OCI-LY7 (cell line): ENCODE measurements around the gene SRC. TPM values are rescaled to one million over a fixed set of nuclear protein-coding genes. Genes with fewer than 3 reads are reported as not detected.

Source experiments
- BruUV-seq: library from RNA; stranded (reverse); fragments of 400-500 nt; replicated peaks from 2 replicates; lab custom pipeline; 2021; lab: Mats Ljungman, UMichigan
- CTCF ChIA-PET: fragments of 300-600 bp; sonication (Branson Sonifier 250); formaldehyde crosslinking; loops from one replicate; lab custom pipeline; 2022; ENCODE audit warnings: antibody characterized with exemption; ENCODE audit not compliant: unreplicated experiment; lab: Charles Lee
- POLR2A ChIA-PET: fragments of 300-600 bp; sonication (Branson Sonifier 250); formaldehyde crosslinking; loops from one replicate; lab custom pipeline; 2022; ENCODE audit warnings: antibody characterized with exemption; lab: Charles Lee
- DNase-seq: peaks from one replicate; pipeline ENCODE4 v3.0.0-alpha.2; 2015; ENCODE audit warnings: low spot score
- H2AFZ ChIP-seq: fragments of 200-600 bp; sonication (generic), shearing (Covaris generic); 2 replicates; pipeline ENCODE4 v1.6.1; 2014; ENCODE audit warnings: mild to moderate bottlenecking, antibody characterized with exemption, low read length, moderate library complexity
- H3K27ac ChIP-seq: fragments of 200-600 bp; sonication (generic); 2 replicates; pipeline ENCODE4 v1.5.1; 2014; ENCODE audit warnings: mixed run types, low read depth, mild to moderate bottlenecking, moderate library complexity, low read length, inconsistent platforms; ENCODE audit not compliant: poor library complexity, severe bottlenecking
- H3K36me3 ChIP-seq: fragments of 200-600 bp; sonication (generic); 2 replicates; pipeline ENCODE4 v1.6.1; 2014; ENCODE audit warnings: mild to moderate bottlenecking, antibody characterized with exemption, low read length, moderate library complexity, mixed read lengths; ENCODE audit not compliant: insufficient read depth
- H3K4me1 ChIP-seq: fragments of 200-600 bp; sonication (generic); 2 replicates; pipeline ENCODE4 v1.5.1; 2014; ENCODE audit warnings: mild to moderate bottlenecking, low read length; ENCODE audit not compliant: insufficient read depth, poor library complexity, severe bottlenecking
- H3K4me2 ChIP-seq: fragments of 200-600 bp; sonication (generic); 2 replicates; pipeline ENCODE4 v1.6.1; 2014; ENCODE audit warnings: mild to moderate bottlenecking, low read length
- H3K4me3 ChIP-seq: fragments of 200-600 bp; sonication (generic); 2 replicates; pipeline ENCODE4 v1.5.1; 2014; ENCODE audit warnings: mild to moderate bottlenecking, low read depth, low read length; ENCODE audit not compliant: poor library complexity, severe bottlenecking
- H3K79me2 ChIP-seq: fragments of 200-600 bp; sonication (generic); 2 replicates; pipeline ENCODE4 v1.6.1; 2016; ENCODE audit warnings: low read depth, mild to moderate bottlenecking, low read length, moderate library complexity, mixed read lengths; ENCODE audit not compliant: insufficient read depth
- H3K9me2 ChIP-seq: fragments of 200-600 bp; sonication (generic); 2 replicates; pipeline ENCODE4 v1.6.1; 2016; ENCODE audit warnings: mild to moderate bottlenecking, low read length, mixed read lengths; ENCODE audit not compliant: insufficient read depth
- H3K9me3 ChIP-seq: fragments of 200-600 bp; sonication (generic); 2 replicates; pipeline ENCODE4 v1.6.1; 2014; ENCODE audit warnings: mild to moderate bottlenecking, mixed run types, low read length, mixed read lengths
- H4K20me1 ChIP-seq: fragments of 200-600 bp; sonication (generic); 2 replicates; pipeline ENCODE4 v1.6.1; 2014; ENCODE audit warnings: mild to moderate bottlenecking, antibody characterized with exemption, low read length, moderate library complexity, mixed read lengths; ENCODE audit not compliant: insufficient read depth
- EZH2phosphoT487 ChIP-seq: fragments of 200-600 bp; sonication (generic); IDR thresholded peaks from 2 replicates; pipeline ENCODE4 v1.6.1; 2018; ENCODE audit warnings: low read depth, borderline replicate concordance, mild to moderate bottlenecking, mixed run types, antibody characterized with exemption, low read length, moderate library complexity, mixed read lengths
- intact Hi-C: fragments of 100-400 bp; cut with micrococcal nuclease; formaldehyde crosslinking; loops from one replicate; pipeline ENCODE4 v1.10.0; 2022; ENCODE audit not compliant: unreplicated experiment
- total RNA-seq, 2 experiments: library from RNA; depleted of rRNA in 1 of 2; stranded (reverse); fragments of >200 nt in 1 of 2; shearing (Covaris generic) in 1 of 2; gene quantifications; 2 replicates each; pipeline ENCODE4 v1.2.3, GENCODE V29; 2014 to 2022
- TF ChIP-seq, protein P1 (sequence below): fragments of 200-600 bp; sonication (generic); conservative IDR thresholded peaks from 2 replicates; pipeline ENCODE4 v1.5.1; 2014; ENCODE audit warnings: mild to moderate bottlenecking, antibody characterized with exemption, low read length, moderate library complexity, mixed read lengths

SRC gene
- total RNA-seq, 2 experiments from 2014 or later, result 0.72 to 3.7 TPM

DNA sequence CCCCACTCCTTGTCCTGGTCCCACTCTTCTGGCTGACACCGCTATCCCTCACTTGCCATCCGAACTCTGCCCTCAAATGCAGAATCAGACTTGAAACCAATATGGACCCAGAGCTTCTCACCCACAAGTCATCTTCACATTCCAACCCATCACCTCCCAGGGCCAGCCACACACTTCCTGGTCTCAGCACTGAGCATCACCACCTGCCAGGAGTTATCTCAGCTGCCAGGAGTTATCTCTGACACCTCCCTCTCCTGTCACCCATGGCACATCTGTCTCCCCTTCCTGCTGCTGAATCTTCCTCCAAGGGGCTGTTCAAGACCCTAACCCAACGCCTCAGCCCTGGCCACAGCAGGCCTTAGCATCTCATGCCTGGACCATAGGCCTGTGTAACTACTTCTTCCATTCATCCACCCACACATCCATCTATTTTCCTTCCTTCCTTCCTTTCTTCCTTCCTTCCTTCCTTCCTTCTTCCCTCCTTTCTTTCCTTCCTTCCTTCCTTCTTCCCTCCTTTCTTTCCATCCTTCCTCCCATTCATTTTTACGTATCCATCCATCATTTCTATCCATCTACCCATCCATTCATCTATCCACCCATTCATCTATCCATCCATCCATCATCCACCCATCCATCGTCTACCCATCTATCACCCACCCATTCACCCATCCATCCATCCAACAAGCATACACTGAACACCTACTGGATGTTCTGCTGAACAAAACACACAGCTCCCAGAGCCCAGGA, 100.5 kb downstream of the SRC start:
- intact Hi-C loops, result no loop called here
- no peaks in the 10 kb centered on the region for H3K36me3 ChIP-seq
- TF ChIP-seq, protein P1, sequence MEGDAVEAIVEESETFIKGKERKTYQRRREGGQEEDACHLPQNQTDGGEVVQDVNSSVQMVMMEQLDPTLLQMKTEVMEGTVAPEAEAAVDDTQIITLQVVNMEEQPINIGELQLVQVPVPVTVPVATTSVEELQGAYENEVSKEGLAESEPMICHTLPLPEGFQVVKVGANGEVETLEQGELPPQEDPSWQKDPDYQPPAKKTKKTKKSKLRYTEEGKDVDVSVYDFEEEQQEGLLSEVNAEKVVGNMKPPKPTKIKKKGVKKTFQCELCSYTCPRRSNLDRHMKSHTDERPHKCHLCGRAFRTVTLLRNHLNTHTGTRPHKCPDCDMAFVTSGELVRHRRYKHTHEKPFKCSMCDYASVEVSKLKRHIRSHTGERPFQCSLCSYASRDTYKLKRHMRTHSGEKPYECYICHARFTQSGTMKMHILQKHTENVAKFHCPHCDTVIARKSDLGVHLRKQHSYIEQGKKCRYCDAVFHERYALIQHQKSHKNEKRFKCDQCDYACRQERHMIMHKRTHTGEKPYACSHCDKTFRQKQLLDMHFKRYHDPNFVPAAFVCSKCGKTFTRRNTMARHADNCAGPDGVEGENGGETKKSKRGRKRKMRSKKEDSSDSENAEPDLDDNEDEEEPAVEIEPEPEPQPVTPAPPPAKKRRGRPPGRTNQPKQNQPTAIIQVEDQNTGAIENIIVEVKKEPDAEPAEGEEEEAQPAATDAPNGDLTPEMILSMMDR, result no peak
- no peak for TF ChIP-seq EZH2phosphoT487

DNA sequence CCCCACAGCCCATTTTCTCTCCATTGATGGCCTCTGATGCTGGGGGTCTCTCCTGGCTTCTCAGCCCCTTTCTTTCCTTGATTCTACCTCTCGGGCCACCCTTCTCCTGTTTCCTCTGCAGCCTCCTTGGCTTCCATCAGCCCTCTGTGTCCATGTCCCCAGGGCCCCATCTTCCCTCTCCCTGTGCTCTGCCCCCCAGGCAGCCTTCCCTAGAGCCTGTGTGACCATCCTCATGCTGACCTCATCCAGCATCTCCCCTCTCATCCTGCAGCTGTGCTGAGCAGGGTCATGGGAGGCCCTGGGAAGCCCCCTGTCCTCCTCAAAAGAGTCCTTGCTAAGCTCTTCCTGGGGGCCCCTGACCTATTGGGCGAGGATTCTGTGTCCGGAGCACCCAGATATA, 101.7 kb downstream of the SRC start:
- no peak for TF ChIP-seq EZH2phosphoT487
- TF ChIP-seq, protein P1, result no peak
- no peaks in the 10 kb centered on the region for H3K4me1 ChIP-seq
- no peak overlapping the region for H3K4me3 ChIP-seq
- intact Hi-C loops, result no loop called here
- ChIA-PET POLR2A (interaction anchor here (0.6 kb wide), 1 partner anchor 1038 kb away, joined by 4 read pairs; no protein-coding TSS in a partner anchor), CTCF (no interaction called here)
- no peak overlapping the region for H2AFZ ChIP-seq
- H3K9me2 ChIP-seq, result no peaks in the 10 kb centered on the region
- H4K20me1 ChIP-seq, result no peaks in the 10 kb centered on the region
- BruUV-seq, result no TSS peak
- H3K27ac ChIP-seq, result no peak overlapping the region
- no peak overlapping the region for H3K4me2 ChIP-seq
- no peaks in the 10 kb centered on the region for H3K36me3 ChIP-seq
- H3K79me2 ChIP-seq, result no peaks in the 10 kb centered on the region
- H3K9me3 ChIP-seq, result no peaks in the 10 kb centered on the region
- DNase-seq, result no peak

More for the DNA sequence above, 100.5 kb downstream of the SRC start:
- H3K79me2 ChIP-seq, result no peaks in the 10 kb centered on the region
- POLR2A ChIA-PET, result no interaction called here
- no peak overlapping the region for H3K27ac ChIP-seq
- no peak overlapping the region for H3K4me2 ChIP-seq
- H3K4me3 ChIP-seq, result no peak overlapping the region
- no peaks in the 10 kb centered on the region for H3K4me1 ChIP-seq
- H2AFZ ChIP-seq, result no peak overlapping the region
- H3K9me2 ChIP-seq, result no peaks in the 10 kb centered on the region
- H3K9me3 ChIP-seq, result no peaks in the 10 kb centered on the region
- H4K20me1 ChIP-seq, result no peaks in the 10 kb centered on the region
- BruUV-seq, result no TSS peak
- CTCF ChIA-PET, result no interaction called here
- DNase-seq, result no peak

DNA sequence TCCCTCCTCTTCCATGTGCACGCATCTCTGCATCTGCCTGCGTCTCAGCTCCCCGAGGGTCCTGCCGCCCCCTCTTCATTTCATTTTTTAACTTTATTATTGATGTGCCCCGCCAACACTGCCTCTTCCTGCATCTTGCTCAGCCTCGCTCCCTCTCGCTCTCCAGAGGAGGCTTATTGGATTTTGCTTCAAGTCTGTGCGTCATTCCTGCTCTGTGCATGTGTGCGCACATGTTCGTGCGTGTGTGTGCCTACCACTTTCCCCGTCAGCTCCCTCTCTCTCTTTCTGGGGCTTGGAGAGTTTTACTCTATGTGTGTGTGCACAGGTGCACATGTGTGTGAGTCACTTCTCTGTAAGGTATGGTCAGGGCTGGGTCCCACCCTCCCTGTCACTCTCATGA, 103.3 kb downstream of the SRC start:
- Histone ChIP-seq H3K79me2 (no peaks in the 10 kb centered on the region), H3K9me3 (no peaks in the 10 kb centered on the region), H3K4me3 (no peak overlapping the region), H3K27ac (no peak overlapping the region), H3K9me2 (no peaks in the 10 kb centered on the region), H2AFZ (no peak overlapping the region), H3K4me1 (no peaks in the 10 kb centered on the region), H3K36me3 (no peaks in the 10 kb centered on the region), H3K4me2 (no peak overlapping the region), H4K20me1 (no peaks in the 10 kb centered on the region)
- POLR2A ChIA-PET, result no interaction called here
- intact Hi-C loops, result no loop called here
- CTCF ChIA-PET, result no interaction called here
- BruUV-seq, result no TSS peak
- DNase-seq, result no peak
- TF ChIP-seq EZH2phosphoT487, result no peak
- TF ChIP-seq, protein P1, result no peak
